Spleen (tissue), 7 donors: ENCODE measurements around the gene GSG1L.

ENCODE experiments used
- POLR2AphosphoS5 ChIP-seq, 3 donors: sonication (generic); formaldehyde crosslinking; IDR thresholded peaks; one replicate each; pipeline ENCODE4 v1.5.1; 2017; ENCODE audit warnings: antibody characterized with exemption in 3 of 3
- TF ChIP-seq, protein P1 (sequence below), 11 experiments: fragments of 200-600 bp in 7 of 11; fragments of 450-650 bp in 4 of 11; sonication (generic) in 4 of 11; IDR thresholded peaks in 8 of 11; conservative IDR thresholded peaks in 3 of 11; 1 replicate in 7 of 11; 2 replicates in 4 of 11; pipeline versions ENCODE4 v1.4.0 to v1.8.0; 2016 to 2021; ENCODE audit warnings: antibody characterized with exemption in 11 of 11, inconsistent platforms in 4 of 11, mild to moderate bottlenecking in 1 of 11
- donor health status: DM: no; HTN: no; CAD: no; lungs with moderate emphysema.
- donor health status: DM: no; HTN: no; CAD: no.
- donor health status: DM: no; HTN: no; CAD: no.

DNA sequence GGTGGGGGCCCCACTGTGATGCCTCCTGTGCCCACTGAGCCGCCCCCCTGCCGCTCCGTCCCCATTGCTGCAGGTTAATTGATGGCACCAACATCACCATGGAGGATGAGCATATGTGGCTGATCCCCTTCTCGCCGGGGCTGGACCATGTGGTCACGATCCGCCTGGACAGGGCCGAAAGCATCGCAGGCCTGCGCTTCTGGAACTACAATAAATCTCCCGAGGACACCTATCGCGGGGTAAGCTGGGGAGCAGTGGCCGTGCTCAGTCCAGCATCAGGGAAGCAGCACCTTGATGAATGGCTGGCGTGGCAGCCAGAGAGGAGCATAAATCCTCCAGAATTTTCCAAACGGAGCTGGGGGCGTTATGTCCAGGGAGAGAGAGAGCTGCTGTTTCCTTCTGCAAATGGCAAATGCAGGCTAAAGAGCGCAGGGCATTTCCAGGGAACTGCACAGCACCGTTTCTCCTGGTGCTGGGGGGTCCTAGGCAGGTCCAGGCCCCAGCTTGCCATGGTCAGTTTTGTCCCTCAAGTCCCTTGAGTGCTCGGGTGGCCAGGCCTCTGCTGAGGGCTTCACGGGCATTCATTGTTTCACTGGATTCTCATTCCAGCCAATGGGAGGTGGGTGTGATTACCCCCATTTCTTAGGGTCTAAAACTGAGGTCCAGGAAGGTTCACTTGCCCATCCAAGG lies 297.1 kb downstream of the GSG1L start:
- TF ChIP-seq POLR2AphosphoS5 (IDR thresholded peaks at IDR 0.05): no peak
- TF ChIP-seq, protein P1, sequence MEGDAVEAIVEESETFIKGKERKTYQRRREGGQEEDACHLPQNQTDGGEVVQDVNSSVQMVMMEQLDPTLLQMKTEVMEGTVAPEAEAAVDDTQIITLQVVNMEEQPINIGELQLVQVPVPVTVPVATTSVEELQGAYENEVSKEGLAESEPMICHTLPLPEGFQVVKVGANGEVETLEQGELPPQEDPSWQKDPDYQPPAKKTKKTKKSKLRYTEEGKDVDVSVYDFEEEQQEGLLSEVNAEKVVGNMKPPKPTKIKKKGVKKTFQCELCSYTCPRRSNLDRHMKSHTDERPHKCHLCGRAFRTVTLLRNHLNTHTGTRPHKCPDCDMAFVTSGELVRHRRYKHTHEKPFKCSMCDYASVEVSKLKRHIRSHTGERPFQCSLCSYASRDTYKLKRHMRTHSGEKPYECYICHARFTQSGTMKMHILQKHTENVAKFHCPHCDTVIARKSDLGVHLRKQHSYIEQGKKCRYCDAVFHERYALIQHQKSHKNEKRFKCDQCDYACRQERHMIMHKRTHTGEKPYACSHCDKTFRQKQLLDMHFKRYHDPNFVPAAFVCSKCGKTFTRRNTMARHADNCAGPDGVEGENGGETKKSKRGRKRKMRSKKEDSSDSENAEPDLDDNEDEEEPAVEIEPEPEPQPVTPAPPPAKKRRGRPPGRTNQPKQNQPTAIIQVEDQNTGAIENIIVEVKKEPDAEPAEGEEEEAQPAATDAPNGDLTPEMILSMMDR (IDR thresholded peaks at IDR 0.05 in 8 of 11, conservative IDR thresholded peaks at IDR 0.05 in 3 of 11): no peak
